Cardiac septum (tissue), 1 donor: Measurements from ENCODE around the gene C19orf38. TPM values are rescaled to one million over a fixed set of nuclear protein-coding genes. Genes with fewer than 3 reads are reported as not detected.
"Not testable (repeated sequence)": the region's sequence is repeated elsewhere in the genome, so short reads cannot be mapped to it uniquely, and the experiment has no call there.

Source experiments
- DNase-seq: peaks from one replicate; pipeline ENCODE4 v3.0.0-alpha.2; 2020; ENCODE audit warnings: low spot score
- intact Hi-C: fragments of 100-400 bp; cut with DNase I; formaldehyde crosslinking; loops from one replicate; pipeline ENCODE4 v1.14.0; 2022
- total RNA-seq: library from RNA; stranded (reverse); fragmentation: NEBNext Ultra II Directional; extraction: Animal tissue kit (Norgen Biotek cat#: 25700); gene quantifications from one replicate; pipeline ENCODE4 v1.2.1, GENCODE V29; 2021
- donor health status: DM: no; HTN: no; CAD: no.

C19orf38 gene
- total RNA-seq, 1 donor from 2014 or later, result 0.32 TPM

- no peak for DNase-seq
- intact Hi-C loops, result no loop called here
These were observed 8.8 kb upstream of the C19orf38 start for GRCh38 chr19:10839114-10840050.

- no peak for DNase-seq
- intact Hi-C loops, result no loop called here
These were observed 5.4 kb upstream of the C19orf38 start for GRCh38 chr19:10842788-10843187.

DNA sequence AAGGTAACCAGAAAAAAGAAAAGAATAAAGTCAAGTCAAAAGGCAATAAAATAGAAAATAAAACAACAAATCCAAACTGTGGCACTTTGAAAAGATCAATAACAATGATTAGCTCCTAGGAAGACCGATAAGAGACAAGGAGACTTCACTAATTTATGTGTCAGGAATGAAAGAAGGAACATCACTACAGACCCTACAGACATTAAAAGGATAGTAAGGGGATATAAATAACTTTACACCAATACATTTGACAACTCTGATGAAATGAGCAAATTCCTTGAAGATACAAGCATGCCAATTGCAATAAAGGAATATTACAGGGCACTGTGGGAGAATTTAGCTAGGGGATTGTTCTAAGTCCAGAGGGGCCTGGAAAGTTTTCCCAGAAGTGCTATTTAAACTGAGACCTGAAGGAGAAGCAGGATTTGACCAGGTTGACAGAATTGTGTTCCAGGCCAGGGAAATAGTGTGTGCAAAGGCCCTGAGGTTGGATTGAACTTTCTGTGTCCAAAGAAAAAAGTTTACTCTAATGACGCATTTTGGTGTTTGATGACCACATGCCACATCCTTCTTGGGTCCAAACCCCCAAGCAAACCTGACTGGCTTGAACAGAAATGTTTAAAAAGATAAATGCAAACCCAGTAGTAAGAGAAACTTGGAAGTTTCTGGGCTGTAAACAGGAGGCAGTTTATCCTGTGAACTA is 1.6 kb upstream of the C19orf38 start:
- intact Hi-C loops, result no loop called here

GRCh38 chr19:10850631-10851030 is 2.4 kb downstream of the C19orf38 start:
- intact Hi-C loops, result no loop called here
- DNase-seq, result no peak

More for the DNA sequence above, 1.6 kb upstream of the C19orf38 start:
- no peak for DNase-seq

DNA sequence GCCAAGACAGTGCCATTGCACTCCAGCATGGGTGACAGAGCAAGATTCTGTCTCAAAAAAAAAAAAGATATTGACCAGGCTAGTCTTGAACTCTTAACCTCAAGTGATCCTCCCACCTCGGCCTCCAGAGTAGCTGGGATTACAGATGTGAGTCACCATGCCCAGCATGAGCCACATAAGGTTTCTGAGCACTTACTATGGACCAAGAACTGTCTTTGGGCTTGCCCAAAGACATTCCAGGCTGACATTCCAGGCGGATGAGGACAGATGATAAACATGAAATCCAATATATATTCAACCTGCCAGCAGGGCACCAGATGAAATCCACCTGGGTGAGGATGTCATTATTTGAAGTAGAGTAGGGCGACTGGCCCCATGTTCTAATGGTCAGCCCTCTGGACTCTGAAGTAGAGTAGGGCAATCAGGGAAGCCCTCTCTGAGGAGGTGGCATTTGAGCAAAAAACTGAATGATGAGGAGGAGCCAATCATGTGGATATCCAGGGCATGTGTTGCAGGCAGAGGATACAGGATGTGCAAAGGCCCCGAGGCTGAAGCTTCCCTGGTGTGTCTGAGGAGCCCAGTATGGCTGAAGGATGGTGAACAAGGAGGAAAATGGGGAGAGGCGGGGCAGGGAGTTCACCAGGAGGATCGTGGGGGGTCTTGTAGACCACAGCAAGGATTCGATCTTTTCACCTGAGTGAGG is 4.0 kb downstream of the C19orf38 start:
- intact Hi-C loops, result no loop called here
- DNase-seq, result no peak

DNA sequence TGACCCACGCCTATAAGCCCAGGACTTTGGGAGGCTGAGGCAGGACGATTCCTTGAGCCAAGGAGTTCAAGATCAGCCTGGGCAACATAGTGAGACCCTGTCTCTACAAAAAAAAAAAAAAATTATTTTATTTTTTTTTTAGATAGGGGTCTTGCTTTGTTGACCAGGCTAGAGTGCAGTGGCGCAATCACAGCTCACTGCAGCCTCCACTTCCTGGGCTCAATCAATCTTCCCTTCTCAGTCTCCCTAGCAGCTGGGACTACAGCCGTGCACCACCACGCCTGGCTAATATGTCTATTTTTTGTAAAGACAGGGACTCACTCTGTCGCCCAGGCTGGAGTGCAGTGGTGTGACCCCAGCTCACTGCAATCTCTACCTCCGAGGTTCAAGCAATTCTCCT is 4.7 kb downstream of the C19orf38 start:
- intact Hi-C loops, result no loop called here
- DNase-seq, result no peak

GRCh38 chr19:10854350-10855089 is 6.3 kb downstream of the C19orf38 start:
- no peak for DNase-seq
- intact Hi-C loops, result no loop called here

DNA sequence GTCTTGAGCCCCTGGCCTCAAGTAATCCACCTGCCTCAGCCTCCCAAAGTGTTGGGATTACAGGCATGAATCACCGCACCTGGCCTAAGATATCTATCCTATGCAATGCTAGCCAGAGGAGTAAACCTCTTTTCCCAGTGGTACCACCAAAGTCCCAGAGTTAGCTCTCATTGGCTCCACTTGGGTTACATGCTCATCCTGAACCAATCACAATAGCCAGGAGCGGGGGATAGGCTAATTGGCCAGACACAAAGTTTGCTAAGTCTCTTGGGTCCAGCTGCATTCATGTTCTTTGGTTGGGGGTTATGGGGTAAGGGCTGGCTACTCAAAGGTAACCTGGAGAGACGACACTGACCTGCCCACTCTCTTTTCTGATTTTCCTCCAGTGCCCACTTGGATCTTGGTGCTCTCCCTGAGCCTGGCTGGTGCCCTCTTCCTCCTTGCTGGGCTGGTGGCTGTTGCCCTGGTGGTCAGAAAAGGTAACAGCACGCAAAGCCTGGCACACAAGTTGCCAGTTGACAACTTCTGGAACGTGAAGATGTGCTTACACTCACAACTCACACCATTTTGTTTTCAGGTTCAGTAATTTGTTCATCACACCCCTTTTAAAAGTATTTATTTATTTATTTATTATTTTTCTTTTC is 7.8 kb downstream of the C19orf38 start:
- intact Hi-C loops, result no loop called here
- no peak for DNase-seq

DNA sequence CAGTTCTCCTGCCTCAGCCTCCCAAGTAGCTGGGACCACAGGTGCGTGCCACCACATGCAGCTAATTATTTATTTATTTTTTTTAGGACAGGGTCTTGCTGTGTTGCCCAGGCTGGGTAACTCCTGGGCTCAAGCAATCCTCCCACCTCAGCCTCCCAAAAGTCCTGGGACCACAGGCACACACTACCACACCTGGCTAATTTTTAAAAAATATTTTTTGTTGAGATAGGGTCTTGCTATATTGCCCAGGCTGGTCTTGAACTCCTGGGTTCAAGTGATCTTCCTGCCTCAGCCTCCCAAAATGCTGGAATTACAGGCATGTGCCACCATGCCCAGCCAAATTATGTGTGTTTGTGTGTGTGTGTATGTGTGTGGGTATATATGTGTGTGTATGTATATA is 8.7 kb downstream of the C19orf38 start:
- intact Hi-C loops, DNase-seq: not testable (repeated sequence)

DNA sequence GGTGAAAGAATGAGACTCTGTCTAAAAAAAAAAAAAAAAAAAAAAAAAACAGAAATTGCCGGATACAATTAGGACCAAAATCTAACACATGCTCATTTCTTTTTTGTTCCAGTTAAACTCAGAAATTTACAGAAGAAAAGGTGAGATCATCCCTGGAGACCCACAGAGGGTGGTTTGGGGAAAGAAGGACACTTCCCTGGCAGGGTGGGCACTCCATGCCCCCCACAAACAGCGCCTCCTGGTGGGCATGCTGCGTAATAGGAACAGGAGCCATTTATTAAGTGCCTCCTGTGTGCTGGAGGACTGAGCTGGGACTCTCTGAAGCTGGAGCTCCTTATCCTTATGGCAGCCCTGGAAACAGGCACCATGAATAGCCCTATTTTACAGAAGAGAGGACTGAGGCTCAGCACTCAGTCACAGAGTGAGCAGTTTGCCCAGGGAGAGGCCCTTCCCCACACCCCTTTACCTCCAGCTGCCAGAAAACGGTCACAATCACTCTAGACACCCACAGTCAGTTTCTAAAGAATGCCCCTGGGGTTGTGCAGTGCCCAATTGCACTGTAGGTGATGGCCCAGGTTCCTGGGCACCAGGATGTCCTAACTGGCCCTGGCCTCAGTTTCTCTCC is 10.1 kb downstream of the C19orf38 start:
- intact Hi-C loops, result no loop called here
- no peak for DNase-seq

DNA sequence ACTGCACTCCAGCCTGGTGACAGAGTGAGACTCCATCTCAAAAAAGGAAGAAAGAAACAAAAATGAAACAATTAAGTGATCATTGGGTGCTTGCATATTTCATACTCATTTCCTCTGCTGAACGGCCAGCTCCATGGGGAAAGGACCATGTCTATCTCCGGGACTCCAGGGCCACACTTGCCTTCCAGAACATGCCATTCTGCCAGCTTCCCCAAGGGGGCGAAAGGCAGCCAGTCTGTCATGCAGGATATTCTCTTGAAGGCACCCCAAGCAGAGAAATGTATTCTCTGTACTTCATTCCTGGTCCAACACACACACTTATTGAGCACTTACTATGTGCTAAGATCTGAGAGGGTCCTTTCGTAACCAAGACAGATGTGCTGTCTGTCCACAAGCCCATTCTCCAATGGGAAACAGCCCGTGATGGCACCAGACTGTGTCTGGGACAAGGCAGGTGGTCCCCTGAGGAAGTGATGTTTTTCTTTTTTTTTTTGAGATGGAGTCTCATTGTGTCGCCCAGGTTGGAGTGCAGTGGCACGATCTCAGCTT is 13.0 kb downstream of the C19orf38 start:
- no peak for DNase-seq
- intact Hi-C loops, result loop anchor here (5.0 kb wide), 1 partner anchor 89 kb away; no protein-coding TSS in a partner anchor

DNA sequence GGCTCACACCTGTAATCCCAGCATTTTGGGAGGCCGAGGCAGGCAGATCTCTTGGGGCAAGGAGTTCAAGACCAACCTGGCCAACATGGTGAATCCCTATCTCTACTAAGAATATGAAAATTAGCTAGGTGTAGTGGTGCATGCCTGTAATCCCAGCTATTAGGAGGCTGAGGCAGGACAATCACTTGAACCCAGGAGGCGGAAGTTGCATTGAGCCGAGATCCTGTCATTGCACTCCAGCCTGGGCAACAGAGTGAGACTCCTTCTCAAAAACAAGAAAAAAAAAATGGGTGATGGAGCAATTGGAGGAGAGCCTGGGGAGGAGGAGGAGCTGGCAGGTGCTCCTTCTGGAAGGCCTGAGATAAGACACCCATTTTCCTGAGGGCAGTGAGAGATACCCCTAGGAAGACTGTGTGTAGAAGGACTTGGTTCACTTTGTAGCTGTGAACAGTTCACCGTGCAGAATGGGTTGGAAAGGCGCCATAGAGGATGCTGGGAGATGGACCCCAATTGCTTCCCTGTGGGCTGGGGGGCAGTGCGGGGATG is 14.4 kb downstream of the C19orf38 start:
- DNase-seq, result no peak
- intact Hi-C loops, result loop anchor here (5.0 kb wide), 1 partner anchor 90 kb away; no protein-coding TSS in a partner anchor

GRCh38 chr19:10863107-10863717 is 15.0 kb downstream of the C19orf38 start:
- DNase-seq, result no peak
- intact Hi-C loops, result loop anchor here (5.0 kb wide), 1 partner anchor 91 kb away; no protein-coding TSS in a partner anchor

GRCh38 chr19:10864538-10864899 is 16.3 kb downstream of the C19orf38 start:
- DNase-seq, result peak; percentile 92
- intact Hi-C loops, result loop anchor here (2.0 to 5.0 kb wide), 2 partner anchors 92 to 148 kb away; no protein-coding TSS in a partner anchor

DNA sequence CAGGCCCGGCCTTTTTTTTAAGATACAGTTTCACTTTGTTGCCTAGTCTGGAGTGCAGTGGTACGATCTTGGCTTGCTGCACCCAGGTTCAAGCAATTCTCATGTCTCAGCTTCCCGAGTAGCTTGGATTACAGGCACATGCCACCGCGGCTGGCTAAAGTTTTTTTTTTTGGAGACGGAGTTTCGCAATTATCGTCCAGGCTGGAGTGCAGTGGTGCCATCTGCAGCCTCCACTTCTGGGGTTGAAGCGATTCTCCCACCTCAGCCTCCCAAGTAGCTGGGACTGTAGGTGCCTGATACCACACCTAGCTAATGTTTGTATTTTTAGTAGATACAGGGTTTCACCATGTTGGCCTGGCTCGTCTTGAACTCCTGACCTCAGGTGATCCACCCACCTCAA is 18.3 kb downstream of the C19orf38 start:
- no peak for DNase-seq
- intact Hi-C loops, result no loop called here

- intact Hi-C loops, result no loop called here
These were observed 20.8 kb downstream of the C19orf38 start for GRCh38 chr19:10868872-10869547.

DNA sequence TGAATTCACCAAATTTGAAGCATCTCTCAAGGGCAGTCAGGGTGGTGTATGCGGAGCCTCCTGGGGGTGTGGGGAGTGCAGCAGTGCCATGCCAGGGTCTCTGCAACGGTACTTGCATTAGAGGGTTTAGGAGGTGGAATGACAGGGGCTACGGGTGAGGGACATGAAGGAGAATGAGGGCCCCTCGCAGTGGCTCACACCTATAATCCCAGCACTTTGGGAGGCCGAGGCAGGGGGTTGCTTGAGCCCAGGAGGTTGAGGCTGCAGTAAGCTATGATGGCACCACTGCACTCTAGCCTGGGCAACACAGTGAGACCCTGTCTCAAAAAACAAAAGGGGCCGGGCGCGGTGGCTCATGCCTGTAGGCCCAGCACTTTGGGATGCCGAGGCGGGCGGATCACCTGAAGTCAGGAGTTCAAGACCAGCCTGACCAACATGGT is 21.7 kb downstream of the C19orf38 start:
- DNase-seq, intact Hi-C loops: not testable (repeated sequence)

More at GRCh38 chr19:10868872-10869547, 20.8 kb downstream of the C19orf38 start:
- DNase-seq, result no peak
